Activated CD8-positive, alpha-beta memory T cell treated with anti-CD3 and anti-CD28 coated beads, Interleukin-2, amount 10 ng/mL, durations not matched to agents 7 days and 5 days (primary cell): ENCODE measurements around the gene NECTIN2. TPM values are rescaled to one million over a fixed set of nuclear protein-coding genes. Genes with fewer than 3 reads are reported as not detected.
"Not testable (repeated sequence)": the region's sequence is repeated elsewhere in the genome, so short reads cannot be mapped to it uniquely, and the experiment has no call there.

Experiments
- ATAC-seq: fragments of 150-1000 bp; cut with Tn5 transposase; one replicate; pipeline ENCODE4 v1.10.0; 2021; ENCODE audit warnings: moderate library complexity
- CTCF ChIA-PET: fragments of 350-600 bp; sonication (Branson Sonifier 250); formaldehyde crosslinking; loops from one replicate; lab custom pipeline; 2021; ENCODE audit warnings: antibody characterized with exemption; lab: Charles Lee
- DNase-seq: peaks from one replicate; pipeline ENCODE4 v3.0.0-alpha.2; 2020
- H3K27ac Mint-ChIP-seq: one replicate; pipeline ENCODE4 v1.8.0; 2021; ENCODE audit warnings: mild to moderate bottlenecking, mixed read lengths
- H3K27me3 Mint-ChIP-seq: one replicate; pipeline ENCODE4 v1.8.0; 2021; ENCODE audit warnings: mixed read lengths
- H3K36me3 Mint-ChIP-seq: one replicate; pipeline ENCODE4 v1.8.0; 2021; ENCODE audit warnings: mild to moderate bottlenecking, mixed read lengths
- H3K4me1 Mint-ChIP-seq: one replicate; pipeline ENCODE4 v1.8.0; 2021; ENCODE audit warnings: mixed read lengths
- H3K4me3 Mint-ChIP-seq: one replicate; pipeline ENCODE4 v1.8.0; 2021; ENCODE audit warnings: mild to moderate bottlenecking, moderate library complexity, mixed read lengths
- H3K9me3 Mint-ChIP-seq: one replicate; pipeline ENCODE4 v1.8.0; 2022; ENCODE audit warnings: low read depth, mixed read lengths
- total RNA-seq, 2 experiments: library from RNA; stranded (reverse); gene quantifications; one replicate each; pipeline ENCODE4 v1.2.3, GENCODE V29; 2021

NECTIN2 gene
- total RNA-seq, 2 experiments from 2014 or later: 0.49 to 0.67 TPM

DNA sequence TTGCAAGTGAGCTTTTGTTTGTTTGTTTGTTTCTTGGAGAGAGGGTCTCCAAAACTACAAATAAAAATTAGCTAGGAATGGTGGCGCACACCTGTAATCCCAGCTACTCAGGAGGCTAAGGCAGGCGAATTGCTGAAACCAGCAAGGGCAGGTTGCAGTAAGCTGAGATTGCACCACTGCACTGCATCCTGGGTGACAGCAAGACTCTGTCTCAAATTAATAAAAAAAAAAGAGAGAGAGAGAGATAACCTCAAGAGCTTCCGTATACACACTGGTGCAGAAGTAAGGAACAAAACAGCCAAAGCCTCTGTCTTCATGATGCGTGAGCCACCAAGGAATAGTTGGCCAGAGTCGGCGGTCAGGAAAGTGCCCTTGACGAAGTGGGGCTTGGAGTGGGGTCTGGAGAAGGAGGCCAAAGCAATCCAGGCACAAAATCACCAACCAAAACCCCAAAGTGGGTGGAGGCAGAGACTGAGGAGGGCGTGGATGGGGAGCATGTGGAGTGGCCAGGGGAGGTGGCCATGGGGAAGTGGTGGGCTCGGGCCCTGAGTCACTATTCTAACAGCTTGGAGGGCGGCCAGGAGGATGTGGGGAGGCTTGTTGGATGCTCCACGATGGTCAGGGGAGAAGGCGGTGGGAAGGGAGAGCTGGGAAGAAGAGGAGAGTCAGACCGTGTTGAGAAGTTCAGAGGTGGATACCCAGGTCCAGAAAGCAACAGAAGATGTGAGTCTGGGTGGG is 23.8 kb downstream of the NECTIN2 start:
- CTCF ChIA-PET: interaction anchor here (0.9 kb wide), 1 partner anchor 32 kb away, joined by 3 read pairs; no protein-coding TSS in a partner anchor
- Mint-ChIP-seq H3K36me3 (no peaks in the 10 kb centered on the region), H3K27ac (no peak overlapping the region), H3K4me3 (no peak overlapping the region), H3K27me3 (no peaks in the 10 kb centered on the region), H3K4me1 (no peaks in the 10 kb centered on the region), H3K9me3 (no peaks in the 10 kb centered on the region)
- DNase-seq (no peak), ATAC-seq (no peak)

DNA sequence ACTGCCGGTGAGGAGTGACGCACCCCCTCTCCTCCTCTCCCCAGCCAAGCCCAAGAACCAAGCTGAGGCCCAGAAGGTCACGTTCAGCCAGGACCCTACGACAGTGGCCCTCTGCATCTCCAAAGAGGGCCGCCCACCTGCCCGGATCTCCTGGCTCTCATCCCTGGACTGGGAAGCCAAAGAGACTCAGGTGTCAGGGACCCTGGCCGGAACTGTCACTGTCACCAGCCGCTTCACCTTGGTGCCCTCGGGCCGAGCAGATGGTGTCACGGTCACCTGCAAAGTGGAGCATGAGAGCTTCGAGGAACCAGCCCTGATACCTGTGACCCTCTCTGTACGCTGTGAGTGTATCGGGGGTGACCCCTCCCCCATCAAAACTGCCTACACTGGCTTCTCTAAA is 25.7 kb downstream of the NECTIN2 start:
- H3K36me3 Mint-ChIP-seq: no peaks in the 10 kb centered on the region
- CTCF ChIA-PET: no interaction called here
- DNase-seq (no peak), ATAC-seq (no peak)
- no peaks in the 10 kb centered on the region for H3K27me3 Mint-ChIP-seq
- no peak overlapping the region for H3K27ac Mint-ChIP-seq
- no peaks in the 10 kb centered on the region for H3K9me3 Mint-ChIP-seq
- H3K4me1 Mint-ChIP-seq: no peaks in the 10 kb centered on the region
- H3K4me3 Mint-ChIP-seq: no peak overlapping the region

DNA sequence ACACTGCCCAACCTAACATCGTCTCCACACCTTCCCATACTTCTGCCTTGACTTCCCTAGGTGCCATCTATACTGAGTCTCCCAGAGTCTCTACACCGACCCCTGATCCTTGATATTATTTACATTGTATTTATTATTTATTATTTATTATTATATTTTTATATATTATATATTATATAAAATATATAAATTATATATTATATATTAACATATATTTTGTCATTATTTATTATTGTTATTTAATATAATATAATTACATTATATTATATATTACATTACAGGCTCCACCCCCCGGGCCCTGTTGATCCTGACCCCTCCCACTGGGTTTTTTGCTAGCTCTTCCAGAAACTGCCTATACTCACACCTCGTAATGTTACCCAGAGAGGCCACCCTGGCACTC is 26.6 kb downstream of the NECTIN2 start:
- H3K36me3 Mint-ChIP-seq: no peaks in the 10 kb centered on the region
- DNase-seq (no peak), ATAC-seq (no peak)
- H3K9me3 Mint-ChIP-seq: no peaks in the 10 kb centered on the region
- peaks cover 3% of the 10 kb centered on the region for H3K4me1 Mint-ChIP-seq
- H3K27me3 Mint-ChIP-seq: no peaks in the 10 kb centered on the region
- CTCF ChIA-PET: no interaction called here
- H3K4me3 Mint-ChIP-seq: no peak overlapping the region
- no peak overlapping the region for H3K27ac Mint-ChIP-seq

DNA sequence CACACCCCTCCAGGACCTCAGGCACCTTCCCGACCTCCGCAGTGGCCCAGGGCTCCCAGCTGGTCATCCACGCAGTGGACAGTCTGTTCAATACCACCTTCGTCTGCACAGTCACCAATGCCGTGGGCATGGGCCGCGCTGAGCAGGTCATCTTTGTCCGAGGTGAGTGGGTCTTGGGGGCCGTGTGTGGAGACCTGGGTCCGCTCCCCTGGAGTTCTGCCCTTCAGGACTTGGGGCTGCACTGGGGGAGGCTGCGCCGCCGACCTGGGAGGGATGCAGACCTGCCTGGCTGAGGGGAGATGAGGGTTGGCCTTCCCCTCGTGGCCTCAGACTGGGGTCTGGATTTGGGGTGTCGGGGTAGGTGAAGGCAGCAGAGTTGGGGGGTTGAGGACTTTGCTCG is 28.2 kb downstream of the NECTIN2 start:
- Mint-ChIP-seq H3K9me3 (no peaks in the 10 kb centered on the region), H3K4me3 (no peak overlapping the region), H3K27ac (no peak overlapping the region), H3K4me1 (peaks cover 3% of the 10 kb centered on the region), H3K27me3 (no peaks in the 10 kb centered on the region), H3K36me3 (no peaks in the 10 kb centered on the region)
- no peak for DNase-seq
- CTCF ChIA-PET: no interaction called here
- ATAC-seq: no peak

DNA sequence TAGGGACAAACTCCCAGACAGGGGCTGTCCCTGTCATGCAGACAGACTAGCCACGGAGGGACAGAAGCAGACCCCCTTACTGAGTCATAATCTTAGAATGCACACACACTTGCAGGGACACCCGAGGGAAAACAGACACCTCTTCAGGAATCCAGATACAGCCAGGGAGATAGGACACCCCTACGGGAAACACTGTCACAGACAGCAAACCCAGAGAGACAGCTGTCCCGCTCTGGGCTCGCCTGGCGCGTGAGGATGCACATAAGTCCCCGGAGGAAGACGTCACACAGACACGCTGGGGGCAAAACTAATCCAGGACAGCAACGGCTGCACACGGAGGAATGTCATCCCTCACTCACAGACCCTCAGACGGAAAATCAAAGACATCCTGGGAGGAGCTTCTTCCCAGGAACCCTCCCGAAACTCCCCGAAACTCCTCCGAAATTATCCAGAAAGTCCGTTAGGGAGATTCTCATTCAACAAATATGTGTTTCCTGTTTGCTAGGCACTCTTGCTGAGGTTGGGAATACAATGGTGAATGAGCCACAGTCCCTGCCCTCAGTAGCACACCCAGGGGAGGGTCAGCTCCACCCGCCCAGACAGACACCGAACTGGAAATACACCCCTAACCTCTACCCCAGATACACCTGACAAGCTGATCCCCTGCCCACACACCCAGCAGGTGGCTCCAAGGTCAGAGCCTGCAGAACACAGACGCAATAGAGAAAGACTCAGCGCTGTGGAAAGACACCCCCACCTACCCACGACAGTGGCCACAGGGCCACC is 29.8 kb downstream of the NECTIN2 start:
- Mint-ChIP-seq H3K36me3 (no peaks in the 10 kb centered on the region), H3K4me3 (no peak overlapping the region), H3K9me3 (no peaks in the 10 kb centered on the region), H3K27ac (no peak overlapping the region), H3K27me3 (no peaks in the 10 kb centered on the region), H3K4me1 (peaks cover 3% of the 10 kb centered on the region)
- ATAC-seq (no peak), DNase-seq (no peak)
- CTCF ChIA-PET: interaction anchor here (0.7 kb wide), 1 partner anchor 9 kb away, joined by 3 read pairs; no protein-coding TSS in a partner anchor

DNA sequence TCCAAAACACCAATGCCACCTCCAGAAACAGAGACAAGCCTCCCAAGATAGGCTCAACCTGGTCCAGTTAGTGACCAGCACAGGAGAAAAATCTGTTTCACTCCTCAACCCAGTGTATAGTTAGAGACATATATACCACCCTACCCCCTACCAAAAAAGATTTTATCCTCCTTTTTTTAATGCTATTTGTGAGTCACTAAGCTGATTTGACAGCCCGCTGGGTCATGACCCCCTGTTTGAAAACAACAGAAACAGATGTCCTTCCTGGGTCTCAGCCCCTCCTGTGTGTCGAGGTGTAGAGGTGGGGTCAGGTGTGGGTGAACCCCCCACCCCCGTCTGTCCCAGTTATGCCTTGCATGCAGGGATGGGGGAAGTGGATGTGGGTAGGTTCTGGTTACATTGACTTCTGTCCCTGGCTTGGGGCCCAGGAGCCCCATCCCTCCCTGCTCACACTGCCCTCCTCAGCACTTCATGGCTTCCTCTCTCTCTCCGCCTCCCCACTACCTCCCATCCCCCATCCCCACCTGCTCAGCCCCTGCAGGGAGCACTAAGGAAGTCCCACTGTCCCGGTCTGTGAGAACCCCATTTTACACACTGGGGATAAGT is 30.9 kb downstream of the NECTIN2 start:
- Mint-ChIP-seq H3K27ac (no peak overlapping the region), H3K27me3 (no peaks in the 10 kb centered on the region), H3K4me3 (no peak overlapping the region), H3K4me1 (peaks cover 3% of the 10 kb centered on the region), H3K9me3 (no peaks in the 10 kb centered on the region), H3K36me3 (no peaks in the 10 kb centered on the region)
- DNase-seq (no peak), ATAC-seq (no peak)
- CTCF ChIA-PET: no interaction called here

DNA sequence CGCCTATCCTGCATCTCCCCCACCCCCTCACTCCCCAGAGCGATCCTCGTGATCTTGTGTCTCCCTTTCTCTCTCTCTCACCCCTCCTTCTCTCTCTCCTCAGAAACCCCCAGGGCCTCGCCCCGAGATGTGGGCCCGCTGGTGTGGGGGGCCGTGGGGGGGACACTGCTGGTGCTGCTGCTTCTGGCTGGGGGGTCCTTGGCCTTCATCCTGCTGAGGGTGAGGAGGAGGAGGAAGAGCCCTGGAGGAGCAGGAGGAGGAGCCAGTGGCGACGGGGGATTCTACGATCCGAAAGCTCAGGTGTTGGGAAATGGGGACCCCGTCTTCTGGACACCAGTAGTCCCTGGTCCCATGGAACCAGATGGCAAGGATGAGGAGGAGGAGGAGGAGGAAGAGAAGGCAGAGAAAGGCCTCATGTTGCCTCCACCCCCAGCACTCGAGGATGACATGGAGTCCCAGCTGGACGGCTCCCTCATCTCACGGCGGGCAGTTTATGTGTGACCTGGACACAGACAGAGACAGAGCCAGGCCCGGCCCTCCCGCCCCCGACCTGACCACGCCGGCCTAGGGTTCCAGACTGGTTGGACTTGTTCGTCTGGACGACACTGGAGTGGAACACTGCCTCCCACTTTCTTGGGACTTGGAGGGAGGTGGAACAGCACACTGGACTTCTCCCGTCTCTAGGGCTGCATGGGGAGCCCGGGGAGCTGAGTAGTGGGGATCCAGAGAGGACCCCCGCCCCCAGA is 32.2 kb downstream of the NECTIN2 start:
- CTCF ChIA-PET: interaction anchor here (0.6 kb wide), 1 partner anchor 423 kb away, joined by 4 read pairs; no protein-coding TSS in a partner anchor
- Mint-ChIP-seq H3K4me1 (peaks cover 3% of the 10 kb centered on the region), H3K36me3 (no peaks in the 10 kb centered on the region), H3K27me3 (no peaks in the 10 kb centered on the region), H3K9me3 (no peaks in the 10 kb centered on the region), H3K4me3 (no peak overlapping the region), H3K27ac (no peak overlapping the region)
- ATAC-seq (no peak), DNase-seq (no peak)

DNA sequence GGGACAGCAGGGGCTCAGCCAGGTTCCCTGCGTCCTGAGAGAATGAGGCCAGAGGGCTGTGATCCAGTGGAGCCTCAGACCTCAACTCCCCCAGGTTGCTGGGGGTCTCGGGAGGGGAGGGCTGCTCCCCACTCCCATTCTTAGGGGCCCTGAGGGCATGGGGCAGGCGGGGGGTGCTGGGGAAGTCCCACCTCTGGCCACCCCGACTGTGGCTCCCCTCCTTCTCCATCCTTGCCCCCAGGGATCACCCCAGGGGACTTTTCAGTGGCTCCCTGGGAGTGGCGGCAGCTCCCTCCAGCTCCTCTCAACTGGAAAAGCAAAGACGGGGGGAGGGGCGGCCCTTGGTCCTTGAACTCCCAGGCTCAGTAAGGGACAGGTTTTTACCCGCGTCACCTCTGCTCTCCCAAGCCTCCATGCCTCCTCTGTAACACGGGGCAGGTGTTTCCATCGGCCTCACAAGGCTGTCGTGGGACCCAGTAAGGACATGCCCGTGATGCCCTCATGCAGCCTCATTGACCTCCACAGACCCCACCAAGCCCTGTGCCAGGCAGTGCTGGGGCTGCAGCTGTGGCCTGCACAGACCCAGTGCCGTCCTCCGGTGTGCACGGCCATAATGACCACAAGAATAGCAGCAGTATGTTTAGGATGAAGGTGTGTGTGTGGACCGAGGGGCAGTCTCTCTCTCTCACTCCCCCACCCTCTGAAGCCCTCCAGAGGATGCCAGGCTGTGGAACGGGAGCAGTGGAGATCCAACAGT is 33.4 kb downstream of the NECTIN2 start:
- ATAC-seq: no peak
- CTCF ChIA-PET: interaction anchor here (0.6 kb wide), 1 partner anchor 422 kb away, joined by 4 read pairs; no protein-coding TSS in a partner anchor
- Mint-ChIP-seq H3K27ac (no peak overlapping the region), H3K4me1 (peaks cover 3% of the 10 kb centered on the region), H3K27me3 (no peaks in the 10 kb centered on the region), H3K9me3 (no peaks in the 10 kb centered on the region), H3K4me3 (no peak overlapping the region), H3K36me3 (no peaks in the 10 kb centered on the region)
- DNase-seq: no peak

DNA sequence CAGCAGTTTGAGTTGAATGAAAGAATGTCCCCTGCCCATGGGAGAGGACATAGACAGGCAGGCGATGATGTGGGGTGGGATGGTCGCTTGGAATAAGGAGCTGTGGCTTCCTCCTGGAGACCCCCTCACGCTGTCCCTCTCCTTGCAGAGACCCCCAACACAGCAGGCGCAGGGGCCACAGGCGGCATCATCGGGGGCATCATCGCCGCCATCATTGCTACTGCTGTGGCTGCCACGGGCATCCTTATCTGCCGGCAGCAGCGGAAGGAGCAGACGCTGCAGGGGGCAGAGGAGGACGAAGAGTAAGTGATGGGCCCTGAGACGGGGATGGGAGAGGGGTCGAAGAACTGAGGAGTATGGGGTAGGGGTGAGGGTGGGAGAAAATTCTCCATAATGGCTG is 36.0 kb downstream of the NECTIN2 start:
- H3K4me1 Mint-ChIP-seq: peaks cover 3% of the 10 kb centered on the region
- CTCF ChIA-PET: no interaction called here
- ATAC-seq (no peak), DNase-seq (no peak)
- no peak overlapping the region for H3K27ac Mint-ChIP-seq
- H3K9me3 Mint-ChIP-seq: no peaks in the 10 kb centered on the region
- H3K36me3 Mint-ChIP-seq: no peaks in the 10 kb centered on the region
- H3K4me3 Mint-ChIP-seq: no peak overlapping the region
- no peaks in the 10 kb centered on the region for H3K27me3 Mint-ChIP-seq

DNA sequence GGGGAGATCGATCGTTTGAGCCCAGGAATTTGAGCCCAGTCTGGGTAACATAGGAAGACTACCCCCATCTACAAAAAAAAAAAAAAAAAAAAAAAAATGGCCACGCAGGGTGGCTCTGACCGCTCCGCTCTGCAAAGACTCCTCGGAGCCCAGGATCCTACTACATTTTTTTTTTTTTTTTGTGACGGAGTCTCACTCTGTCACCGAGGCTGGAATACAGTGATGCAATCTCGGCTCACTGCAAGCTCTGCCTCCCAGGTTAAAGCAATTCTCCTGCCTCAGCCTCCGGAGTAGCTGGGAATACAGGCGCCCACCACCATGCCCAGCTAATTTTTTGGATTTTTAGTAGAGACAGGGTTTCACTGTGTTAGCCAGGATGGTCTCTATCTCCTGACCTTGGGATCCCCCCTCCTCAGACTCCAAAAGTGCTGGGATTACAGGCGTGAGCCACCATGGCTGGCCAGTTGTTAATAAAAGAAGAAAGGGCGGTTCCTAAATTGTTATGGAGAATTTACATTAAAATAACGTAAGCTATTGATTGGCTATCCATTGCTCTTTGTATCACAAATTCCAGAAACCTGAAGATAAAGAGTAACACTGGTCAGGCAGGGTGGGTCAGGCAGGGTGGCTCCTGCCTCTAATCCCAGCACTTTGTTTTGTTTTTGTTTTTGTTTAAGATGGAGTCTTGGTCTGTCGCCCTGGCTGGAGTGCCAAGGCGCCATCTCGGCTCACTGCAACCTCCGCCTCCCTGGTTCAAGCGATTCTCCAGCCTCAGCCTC is 36.7 kb downstream of the NECTIN2 start:
- H3K4me3 Mint-ChIP-seq: not testable (repeated sequence)

DNA sequence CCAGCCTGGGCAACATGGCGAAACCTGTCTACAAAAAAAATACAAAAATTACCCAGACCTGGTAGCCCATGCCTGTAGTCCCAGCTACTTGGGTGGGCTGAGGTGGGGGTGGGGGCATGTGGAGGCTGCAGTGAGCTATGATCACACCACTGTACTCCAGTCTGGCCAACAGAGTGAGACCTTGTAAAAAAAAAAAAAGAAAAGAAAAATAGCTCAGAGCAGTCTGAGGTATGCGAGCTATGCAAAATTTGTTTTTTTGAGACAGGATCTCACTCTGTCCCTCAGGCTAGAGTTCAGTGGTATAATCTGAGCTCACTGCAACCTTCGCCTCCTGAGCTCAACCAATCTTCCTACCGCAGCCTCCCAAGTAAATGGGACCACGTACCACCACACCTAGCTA is 37.8 kb downstream of the NECTIN2 start:
- Mint-ChIP-seq H3K4me3 (no peak overlapping the region), H3K9me3 (no peaks in the 10 kb centered on the region), H3K36me3 (no peaks in the 10 kb centered on the region), H3K27me3 (no peaks in the 10 kb centered on the region), H3K4me1 (peaks cover under 1% of the 10 kb centered on the region), H3K27ac (no peak overlapping the region)
- no peak for ATAC-seq
- DNase-seq: no peak
- CTCF ChIA-PET: interaction anchor here (1.4 kb wide), 1 partner anchor 21 kb away, joined by 3 read pairs; no protein-coding TSS in a partner anchor

More for the DNA sequence above, 36.7 kb downstream of the NECTIN2 start:
- H3K4me1 Mint-ChIP-seq, H3K9me3 Mint-ChIP-seq, H3K27me3 Mint-ChIP-seq, DNase-seq, H3K36me3 Mint-ChIP-seq, H3K27ac Mint-ChIP-seq, ATAC-seq: not testable (repeated sequence)
- CTCF ChIA-PET: interaction anchor here (0.7 kb wide), 1 partner anchor 63 kb away, joined by 3 read pairs; no protein-coding TSS in a partner anchor

DNA sequence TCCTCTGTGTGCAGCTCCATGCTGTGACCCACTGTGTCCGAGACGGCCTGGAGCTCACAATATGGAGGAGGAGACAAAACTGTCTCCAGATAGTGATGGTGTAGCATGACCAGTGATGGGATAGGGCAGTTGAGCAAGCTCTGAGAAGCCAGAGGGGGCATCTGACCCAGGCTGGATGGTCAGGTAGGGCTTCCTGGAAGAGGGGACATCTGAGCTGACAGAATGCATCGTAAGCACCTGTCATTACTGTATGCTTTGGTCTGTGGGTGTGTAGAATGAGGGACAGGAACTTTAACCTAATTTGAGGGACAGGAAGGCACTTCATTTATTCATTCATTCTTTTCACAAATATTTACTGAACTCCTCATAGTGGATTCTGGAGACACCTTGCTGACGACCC is 38.5 kb downstream of the NECTIN2 start:
- no peaks in the 10 kb centered on the region for H3K9me3 Mint-ChIP-seq
- DNase-seq (no peak), ATAC-seq (no peak)
- no peaks in the 10 kb centered on the region for H3K36me3 Mint-ChIP-seq
- CTCF ChIA-PET: interaction anchor here (1.4 kb wide), 1 partner anchor 20 kb away, joined by 3 read pairs; no protein-coding TSS in a partner anchor
- H3K27ac Mint-ChIP-seq: no peak overlapping the region
- H3K4me3 Mint-ChIP-seq: no peak overlapping the region
- no peaks in the 10 kb centered on the region for H3K27me3 Mint-ChIP-seq
- H3K4me1 Mint-ChIP-seq: peaks cover 4% of the 10 kb centered on the region
